ENCODE results near the gene SYT7. TPM values are rescaled to one million over a fixed set of nuclear protein-coding genes. Genes with fewer than 3 reads are reported as not detected.
"Not testable (repeated sequence)": the region's sequence is repeated elsewhere in the genome, so short reads cannot be mapped to it uniquely, and the experiment has no call there.

Gene SYT7
- total RNA-seq, 1 experiment from 2014 or later: 2.5 TPM

DNA sequence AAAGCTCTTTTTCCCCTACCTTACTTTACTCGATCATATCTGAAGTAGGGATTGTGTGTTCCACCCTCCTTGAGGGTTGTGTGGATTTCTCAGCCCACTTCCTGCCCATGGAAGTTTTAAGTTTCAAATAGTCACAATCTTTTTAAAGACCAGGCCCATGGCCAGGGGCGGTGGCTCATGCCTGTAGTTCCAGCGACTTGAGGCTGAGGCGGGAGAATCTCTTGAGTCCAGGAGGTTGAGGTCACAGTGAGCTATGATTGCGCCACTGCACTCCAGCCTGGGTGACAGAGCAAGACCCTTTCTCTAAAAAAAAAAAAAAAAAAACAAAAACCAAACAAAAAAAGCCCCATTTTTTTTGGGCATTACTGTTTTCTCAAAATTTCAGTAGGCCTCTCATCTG lies 108.6 kb downstream of the SYT7 start:
- TF ChIP-seq TCF7L2 (IDR thresholded peaks at IDR 0.05; ENCODE audit: low read depth, low read length) (no peak), POLR2AphosphoS5 (IDR thresholded peaks at IDR 0.05; ENCODE audit: low read depth, low read length) (no peak), SIN3A (IDR thresholded peaks at IDR 0.05; ENCODE audit: borderline replicate concordance, insufficient read depth, low read depth, low read length) (no peak)
- TF ChIP-seq, protein P1, sequence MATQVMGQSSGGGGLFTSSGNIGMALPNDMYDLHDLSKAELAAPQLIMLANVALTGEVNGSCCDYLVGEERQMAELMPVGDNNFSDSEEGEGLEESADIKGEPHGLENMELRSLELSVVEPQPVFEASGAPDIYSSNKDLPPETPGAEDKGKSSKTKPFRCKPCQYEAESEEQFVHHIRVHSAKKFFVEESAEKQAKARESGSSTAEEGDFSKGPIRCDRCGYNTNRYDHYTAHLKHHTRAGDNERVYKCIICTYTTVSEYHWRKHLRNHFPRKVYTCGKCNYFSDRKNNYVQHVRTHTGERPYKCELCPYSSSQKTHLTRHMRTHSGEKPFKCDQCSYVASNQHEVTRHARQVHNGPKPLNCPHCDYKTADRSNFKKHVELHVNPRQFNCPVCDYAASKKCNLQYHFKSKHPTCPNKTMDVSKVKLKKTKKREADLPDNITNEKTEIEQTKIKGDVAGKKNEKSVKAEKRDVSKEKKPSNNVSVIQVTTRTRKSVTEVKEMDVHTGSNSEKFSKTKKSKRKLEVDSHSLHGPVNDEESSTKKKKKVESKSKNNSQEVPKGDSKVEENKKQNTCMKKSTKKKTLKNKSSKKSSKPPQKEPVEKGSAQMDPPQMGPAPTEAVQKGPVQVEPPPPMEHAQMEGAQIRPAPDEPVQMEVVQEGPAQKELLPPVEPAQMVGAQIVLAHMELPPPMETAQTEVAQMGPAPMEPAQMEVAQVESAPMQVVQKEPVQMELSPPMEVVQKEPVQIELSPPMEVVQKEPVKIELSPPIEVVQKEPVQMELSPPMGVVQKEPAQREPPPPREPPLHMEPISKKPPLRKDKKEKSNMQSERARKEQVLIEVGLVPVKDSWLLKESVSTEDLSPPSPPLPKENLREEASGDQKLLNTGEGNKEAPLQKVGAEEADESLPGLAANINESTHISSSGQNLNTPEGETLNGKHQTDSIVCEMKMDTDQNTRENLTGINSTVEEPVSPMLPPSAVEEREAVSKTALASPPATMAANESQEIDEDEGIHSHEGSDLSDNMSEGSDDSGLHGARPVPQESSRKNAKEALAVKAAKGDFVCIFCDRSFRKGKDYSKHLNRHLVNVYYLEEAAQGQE (IDR thresholded peaks at IDR 0.05; ENCODE audit: insufficient read depth in 1 of 2, low read depth in 2 of 2, low read length in 1 of 2): no peak
- TF ChIP-seq, protein P2, sequence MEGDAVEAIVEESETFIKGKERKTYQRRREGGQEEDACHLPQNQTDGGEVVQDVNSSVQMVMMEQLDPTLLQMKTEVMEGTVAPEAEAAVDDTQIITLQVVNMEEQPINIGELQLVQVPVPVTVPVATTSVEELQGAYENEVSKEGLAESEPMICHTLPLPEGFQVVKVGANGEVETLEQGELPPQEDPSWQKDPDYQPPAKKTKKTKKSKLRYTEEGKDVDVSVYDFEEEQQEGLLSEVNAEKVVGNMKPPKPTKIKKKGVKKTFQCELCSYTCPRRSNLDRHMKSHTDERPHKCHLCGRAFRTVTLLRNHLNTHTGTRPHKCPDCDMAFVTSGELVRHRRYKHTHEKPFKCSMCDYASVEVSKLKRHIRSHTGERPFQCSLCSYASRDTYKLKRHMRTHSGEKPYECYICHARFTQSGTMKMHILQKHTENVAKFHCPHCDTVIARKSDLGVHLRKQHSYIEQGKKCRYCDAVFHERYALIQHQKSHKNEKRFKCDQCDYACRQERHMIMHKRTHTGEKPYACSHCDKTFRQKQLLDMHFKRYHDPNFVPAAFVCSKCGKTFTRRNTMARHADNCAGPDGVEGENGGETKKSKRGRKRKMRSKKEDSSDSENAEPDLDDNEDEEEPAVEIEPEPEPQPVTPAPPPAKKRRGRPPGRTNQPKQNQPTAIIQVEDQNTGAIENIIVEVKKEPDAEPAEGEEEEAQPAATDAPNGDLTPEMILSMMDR (IDR thresholded peaks at IDR 0.05): no peak
- no peak overlapping the region for H3K4me3 ChIP-seq (ENCODE audit: low read depth in 2 of 2, low read length in 2 of 2)
- H3K27ac ChIP-seq (ENCODE audit: low read length): no peak overlapping the region
- BruUV-seq (replicated peaks): no TSS peak
- CTCF ChIA-PET: interaction anchor here (0.6 kb wide), 1 partner anchor 21 kb away, joined by 6 read pairs; no protein-coding TSS in a partner anchor
- POLR2A ChIA-PET: interaction anchor here (0.6 to 0.7 kb wide), 2 partner anchors 22 to 110 kb away, joined by 4 to 7 read pairs; no protein-coding TSS in a partner anchor
- H3K36me3 ChIP-seq (ENCODE audit: control insufficient read depth, insufficient read depth, low read length): no peaks in the 10 kb centered on the region
- in situ Hi-C loops (cut with HindIII; ENCODE audit: low pct_unique_long_range_greater_than_20kb, low sequenced_read_pairs) (no loop called here), intact Hi-C loops (cut with micrococcal nuclease; ENCODE audit: unreplicated experiment) (no loop called here)
- no peaks in the 10 kb centered on the region for H3K9me3 ChIP-seq (ENCODE audit: control insufficient read depth, insufficient read depth, low read depth, low read length)
- H3K27me3 ChIP-seq (ENCODE audit: control insufficient read depth, insufficient read depth, low read length): no peaks in the 10 kb centered on the region
- no peaks in the 10 kb centered on the region for H3K4me1 ChIP-seq (ENCODE audit: control insufficient read depth, insufficient read depth, low read length)
- ATAC-seq: no peak
- no peak for DNase-seq (ENCODE audit: low read depth, low spot score)

DNA sequence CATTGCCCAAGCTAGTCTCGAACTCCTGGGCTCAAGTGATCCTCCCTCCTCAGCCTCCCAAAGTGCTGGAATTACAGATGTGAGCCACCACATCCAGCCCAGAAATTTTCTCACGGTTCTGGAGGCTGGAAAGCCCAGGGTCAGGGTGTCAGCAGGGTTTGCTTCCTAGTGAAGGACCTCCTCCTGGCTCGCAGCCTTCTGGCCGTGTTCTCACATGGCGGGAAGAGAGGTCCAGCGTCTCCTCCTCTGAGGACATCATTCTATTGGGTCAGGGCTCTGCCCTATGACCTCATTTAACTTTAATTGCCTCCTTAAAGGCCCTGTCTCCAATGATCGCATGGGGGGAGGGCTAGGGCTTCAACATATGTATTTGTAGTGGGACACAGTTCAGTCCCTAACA lies 112.9 kb downstream of the SYT7 start:
- Histone ChIP-seq H3K36me3 (ENCODE audit: control insufficient read depth, insufficient read depth, low read length) (no peaks in the 10 kb centered on the region), H3K4me3 (ENCODE audit: low read depth in 2 of 2, low read length in 2 of 2) (no peak overlapping the region), H3K4me1 (ENCODE audit: control insufficient read depth, insufficient read depth, low read length) (no peaks in the 10 kb centered on the region), H3K9me3 (ENCODE audit: control insufficient read depth, insufficient read depth, low read depth, low read length) (no peaks in the 10 kb centered on the region), H3K27me3 (ENCODE audit: control insufficient read depth, insufficient read depth, low read length) (no peaks in the 10 kb centered on the region), H3K27ac (ENCODE audit: low read length) (no peak overlapping the region)
- ATAC-seq (no peak), DNase-seq (ENCODE audit: low read depth, low spot score) (no peak)
- POLR2A ChIA-PET: no interaction called here
- no TSS peak for BruUV-seq (replicated peaks)
- intact Hi-C loops (cut with micrococcal nuclease; ENCODE audit: unreplicated experiment) (no loop called here), in situ Hi-C loops (cut with HindIII; ENCODE audit: low pct_unique_long_range_greater_than_20kb, low sequenced_read_pairs) (no loop called here)
- TF ChIP-seq, protein P2 (IDR thresholded peaks at IDR 0.05): no peak
- TF ChIP-seq, protein P1 (IDR thresholded peaks at IDR 0.05; ENCODE audit: insufficient read depth in 1 of 2, low read depth in 2 of 2, low read length in 1 of 2): no peak
- TF ChIP-seq TCF7L2 (IDR thresholded peaks at IDR 0.05; ENCODE audit: low read depth, low read length) (no peak), POLR2AphosphoS5 (IDR thresholded peaks at IDR 0.05; ENCODE audit: low read depth, low read length) (no peak), SIN3A (IDR thresholded peaks at IDR 0.05; ENCODE audit: borderline replicate concordance, insufficient read depth, low read depth, low read length) (no peak)
- CTCF ChIA-PET: no interaction called here

DNA sequence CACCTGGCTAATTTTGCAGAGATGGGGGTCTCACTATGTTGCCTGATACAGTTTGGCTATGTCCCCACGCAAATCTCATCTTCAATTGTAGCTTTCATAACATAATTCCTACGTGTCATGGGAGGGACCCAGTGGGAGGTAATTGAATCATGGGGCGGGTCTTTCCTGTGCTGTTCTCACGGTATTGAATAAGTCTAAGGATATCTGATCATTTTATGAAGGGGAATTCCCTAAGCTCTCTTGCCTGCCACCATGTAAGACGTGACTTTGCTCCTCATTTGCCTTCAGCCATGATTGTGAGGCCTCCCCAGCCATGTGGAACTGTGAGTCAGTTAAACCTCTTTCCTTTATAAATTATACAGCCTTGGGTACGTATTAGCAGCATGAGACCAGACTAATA lies 113.3 kb downstream of the SYT7 start:
- H3K36me3 ChIP-seq (ENCODE audit: control insufficient read depth, insufficient read depth, low read length); H3K27me3 ChIP-seq (ENCODE audit: control insufficient read depth, insufficient read depth, low read length); H3K9me3 ChIP-seq (ENCODE audit: control insufficient read depth, insufficient read depth, low read depth, low read length); BruUV-seq (replicated peaks); POLR2A ChIA-PET; ATAC-seq; H3K4me1 ChIP-seq (ENCODE audit: control insufficient read depth, insufficient read depth, low read length); H3K27ac ChIP-seq (ENCODE audit: low read length); DNase-seq (ENCODE audit: low read depth, low spot score); in situ Hi-C loops (cut with HindIII; ENCODE audit: low pct_unique_long_range_greater_than_20kb, low sequenced_read_pairs); H3K4me3 ChIP-seq (ENCODE audit: low read depth in 2 of 2, low read length in 2 of 2); intact Hi-C loops (cut with micrococcal nuclease; ENCODE audit: unreplicated experiment); CTCF ChIA-PET: not testable (repeated sequence)
